GM19025 (cell line): ENCODE results near the gene OR10P1.
A peak's percentile ranks its signal among the peaks of the same experiment; 100 is the strongest.
"Not testable (repeated sequence)": the region's sequence is repeated elsewhere in the genome, so short reads cannot be mapped to it uniquely, and the experiment has no call there.

Experiments used
- ATAC-seq: cut with Tn5 transposase; IDR thresholded peaks from one replicate; pipeline ENCODE4 v1.9.1; 2021; ENCODE audit warnings: mild to moderate bottlenecking, low read depth, moderate library complexity; ENCODE audit not compliant: unreplicated experiment

Gene OR10P1, protein sequence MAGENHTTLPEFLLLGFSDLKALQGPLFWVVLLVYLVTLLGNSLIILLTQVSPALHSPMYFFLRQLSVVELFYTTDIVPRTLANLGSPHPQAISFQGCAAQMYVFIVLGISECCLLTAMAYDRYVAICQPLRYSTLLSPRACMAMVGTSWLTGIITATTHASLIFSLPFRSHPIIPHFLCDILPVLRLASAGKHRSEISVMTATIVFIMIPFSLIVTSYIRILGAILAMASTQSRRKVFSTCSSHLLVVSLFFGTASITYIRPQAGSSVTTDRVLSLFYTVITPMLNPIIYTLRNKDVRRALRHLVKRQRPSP

DNA sequence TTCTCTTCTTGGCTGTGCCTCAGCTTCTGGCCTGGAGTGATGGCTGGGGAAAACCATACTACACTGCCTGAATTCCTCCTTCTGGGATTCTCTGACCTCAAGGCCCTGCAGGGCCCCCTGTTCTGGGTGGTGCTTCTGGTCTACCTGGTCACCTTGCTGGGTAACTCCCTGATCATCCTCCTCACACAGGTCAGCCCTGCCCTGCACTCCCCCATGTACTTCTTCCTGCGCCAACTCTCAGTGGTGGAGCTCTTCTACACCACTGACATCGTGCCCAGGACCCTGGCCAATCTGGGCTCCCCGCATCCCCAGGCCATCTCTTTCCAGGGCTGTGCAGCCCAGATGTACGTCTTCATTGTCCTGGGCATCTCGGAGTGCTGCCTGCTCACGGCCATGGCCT is at the start of gene OR10P1:
TSS of gene OR10P1 (plus strand) at position 40 of the 400 bp plus-strand sequence. CDS start at position 40, 0 bp downstream.
- ATAC-seq, result no peak

DNA sequence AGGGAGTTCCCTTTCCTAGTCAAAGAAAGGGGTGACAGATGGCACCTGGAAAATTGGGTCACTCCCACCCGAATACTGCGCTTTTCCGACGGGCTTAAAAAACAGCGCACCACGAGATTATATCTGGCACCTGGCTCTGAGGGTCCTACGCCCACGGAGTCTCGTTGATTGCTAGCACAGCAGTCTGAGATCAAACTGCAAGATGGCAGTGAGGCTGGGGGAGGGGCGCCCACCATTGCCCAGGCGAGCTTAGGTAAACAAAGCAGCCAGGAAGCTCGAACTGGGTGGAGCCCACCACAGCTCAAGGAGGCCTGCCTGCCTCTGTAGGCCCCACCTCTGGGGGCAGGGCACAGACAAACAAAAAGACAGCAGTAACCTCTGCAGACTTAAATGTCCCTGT is 46.5 kb upstream of the OR10P1 start:
- not testable (repeated sequence) for ATAC-seq

DNA sequence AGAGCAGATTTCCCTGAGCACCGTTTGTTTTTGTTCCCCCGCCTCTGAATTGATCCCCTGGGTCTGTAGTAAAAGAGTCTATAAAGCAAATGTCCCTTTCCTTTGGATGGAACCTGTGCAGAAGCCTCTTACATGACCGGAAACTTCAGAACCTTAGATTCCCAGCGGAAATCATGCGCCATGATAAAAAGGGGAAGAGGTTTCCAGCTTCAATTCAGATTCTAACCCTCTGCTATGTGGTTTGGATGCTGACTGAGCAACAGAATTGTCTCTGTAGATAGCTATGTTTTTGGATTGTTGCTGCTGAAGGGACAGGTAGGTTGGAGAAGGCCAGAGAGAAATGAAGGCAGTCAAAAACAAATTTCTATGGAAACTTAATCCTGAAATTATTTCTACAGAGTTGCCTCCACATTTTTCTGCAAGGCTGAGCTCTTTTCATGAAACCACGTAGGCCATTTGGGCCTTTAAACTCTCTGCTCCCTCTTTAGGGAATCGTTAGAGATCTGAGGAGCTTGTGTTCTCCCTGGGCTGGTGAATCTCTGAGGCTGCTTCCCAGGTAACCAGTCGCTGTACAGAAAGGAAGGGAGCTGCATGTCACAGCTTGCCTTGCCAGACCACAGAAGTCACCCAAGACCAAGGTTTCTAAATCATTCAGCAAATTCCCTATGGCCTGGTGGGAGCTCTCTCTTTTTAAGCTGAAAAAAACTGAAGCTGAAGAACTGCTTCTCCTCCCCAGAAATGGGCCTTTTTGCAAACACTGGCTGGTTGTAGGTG is 28.7 kb upstream of the OR10P1 start:
- no peak for ATAC-seq

DNA sequence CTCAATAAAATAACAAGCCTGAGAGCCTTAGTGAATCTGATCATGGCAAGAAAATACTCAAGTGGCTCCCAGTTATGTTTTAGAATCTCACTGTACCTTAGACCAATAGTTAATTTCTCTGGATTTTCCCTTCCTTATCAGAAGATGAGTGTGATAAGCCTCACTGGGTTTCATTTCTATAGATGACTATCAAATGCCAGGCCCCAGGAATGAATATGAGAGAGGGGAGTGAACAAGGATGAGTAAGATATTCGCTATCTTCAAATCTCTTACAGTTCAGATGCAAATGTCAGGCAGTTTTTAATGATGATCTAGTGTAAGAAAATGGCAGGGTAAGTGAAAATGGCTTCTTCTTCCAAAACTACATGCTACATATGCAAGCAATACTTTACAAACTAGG is 26.1 kb upstream of the OR10P1 start:
- no peak for ATAC-seq

DNA sequence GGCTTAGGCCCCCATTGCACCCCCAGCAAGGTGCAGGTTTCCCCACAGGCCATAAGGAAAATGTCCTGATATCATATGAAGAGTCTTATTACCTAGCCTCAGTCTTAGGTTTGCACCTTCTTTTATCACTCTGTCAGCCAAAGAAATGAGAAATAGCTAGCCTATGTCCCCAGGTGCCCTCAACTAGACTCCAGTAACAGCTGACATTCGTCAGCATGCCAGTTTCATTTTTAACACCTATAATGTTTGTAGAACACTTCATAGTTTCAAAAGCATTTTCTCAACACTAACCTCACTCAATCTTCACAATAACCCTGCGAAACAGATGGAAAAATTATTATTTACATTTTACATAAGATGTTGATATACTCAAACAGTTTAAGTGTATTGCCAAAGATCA is 24.0 kb upstream of the OR10P1 start:
- ATAC-seq, result no peak

DNA sequence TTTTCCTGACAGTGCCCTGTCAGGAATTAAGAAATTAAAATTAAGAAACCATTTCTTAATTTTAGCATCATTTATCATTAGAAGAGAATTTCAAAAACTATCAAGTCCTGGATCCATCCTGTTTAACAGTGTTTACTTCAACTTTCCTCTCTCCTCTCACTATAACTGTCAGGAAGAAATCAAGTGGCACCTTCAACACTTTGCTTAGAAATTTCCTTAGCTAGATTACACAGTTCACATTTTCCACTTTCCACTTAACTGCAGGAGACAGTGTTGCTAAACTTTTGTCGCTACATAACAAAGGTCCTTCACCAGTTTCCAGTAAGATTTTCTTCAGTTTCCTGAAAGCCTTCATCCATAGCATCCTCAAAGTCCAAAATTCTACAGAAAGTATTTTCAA is 21.9 kb upstream of the OR10P1 start:
- no peak for ATAC-seq

DNA sequence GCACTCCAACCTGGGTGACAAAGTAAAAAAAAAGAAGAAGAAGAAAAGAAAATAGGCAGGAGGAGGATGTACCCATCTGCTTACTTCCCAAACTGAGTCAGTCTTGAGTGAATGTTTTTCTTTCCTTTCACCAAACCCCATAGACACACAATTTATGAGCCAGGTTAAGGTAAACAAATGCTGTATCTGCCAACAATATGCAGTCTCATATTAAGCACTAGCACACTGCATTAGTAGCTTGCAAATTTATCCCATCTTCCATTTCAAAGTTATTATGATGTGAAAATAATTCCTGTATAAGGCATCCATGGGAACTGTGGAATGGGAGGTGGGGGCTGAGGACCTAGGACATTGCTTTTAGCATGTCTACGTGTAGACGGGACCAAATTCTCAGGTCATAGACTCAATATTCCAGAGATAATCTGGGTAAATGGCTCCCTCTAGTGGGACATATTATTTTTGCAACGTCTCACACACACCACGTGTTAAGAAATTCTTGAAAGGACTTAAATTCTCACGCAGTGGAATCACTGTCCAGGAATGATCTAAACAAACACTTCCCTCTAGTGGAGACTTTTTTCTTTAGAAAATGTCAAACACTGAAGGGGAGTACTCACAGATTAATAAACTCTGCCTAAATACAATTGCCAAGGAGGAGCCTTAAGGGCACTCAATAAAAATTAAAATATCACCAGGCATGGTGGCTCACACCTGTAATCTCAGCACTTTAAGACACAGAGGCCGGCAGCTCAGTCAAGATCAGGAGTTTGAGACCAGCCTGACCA is 17.1 kb upstream of the OR10P1 start:
- peak; percentile 55 for ATAC-seq

DNA sequence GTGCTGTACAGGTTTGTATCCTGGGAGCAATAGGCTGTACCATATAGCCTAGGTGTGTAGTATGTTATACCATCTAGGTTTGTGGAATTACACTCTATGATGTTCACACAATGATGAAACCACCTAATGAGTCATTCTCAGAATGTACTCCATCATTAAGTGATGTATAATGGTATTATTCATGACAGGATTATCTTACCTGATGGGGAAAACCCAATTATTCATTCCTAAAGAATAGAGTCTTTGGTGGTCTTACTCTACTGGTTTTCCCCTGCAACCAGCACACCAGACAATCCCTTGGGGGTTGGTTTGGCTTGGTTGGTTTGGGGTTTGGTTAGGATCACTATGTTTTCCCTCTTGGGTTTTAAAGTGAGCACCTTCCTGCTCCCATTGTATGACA is 12.6 kb upstream of the OR10P1 start:
- ATAC-seq, result peak; percentile 71

DNA sequence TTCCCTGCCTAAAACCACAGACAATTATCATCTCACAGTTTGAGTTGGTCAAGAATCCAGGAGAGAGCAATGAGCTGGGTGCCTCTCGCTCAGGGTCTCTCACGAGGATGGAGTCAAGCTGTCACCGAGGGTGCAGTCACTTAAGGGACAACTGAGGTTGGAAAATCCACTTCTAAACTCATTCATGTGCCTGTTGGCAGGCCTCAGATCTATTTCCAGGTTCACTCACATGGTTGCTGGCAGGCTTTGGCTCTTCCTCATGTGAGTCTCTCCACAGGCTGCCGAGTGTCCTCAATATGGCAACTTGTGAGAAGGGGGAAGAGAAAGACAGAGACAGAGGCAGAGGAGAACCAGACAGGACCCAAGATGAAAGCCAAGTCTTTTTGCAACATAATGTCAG is 10.5 kb upstream of the OR10P1 start:
- ATAC-seq, result no peak

DNA sequence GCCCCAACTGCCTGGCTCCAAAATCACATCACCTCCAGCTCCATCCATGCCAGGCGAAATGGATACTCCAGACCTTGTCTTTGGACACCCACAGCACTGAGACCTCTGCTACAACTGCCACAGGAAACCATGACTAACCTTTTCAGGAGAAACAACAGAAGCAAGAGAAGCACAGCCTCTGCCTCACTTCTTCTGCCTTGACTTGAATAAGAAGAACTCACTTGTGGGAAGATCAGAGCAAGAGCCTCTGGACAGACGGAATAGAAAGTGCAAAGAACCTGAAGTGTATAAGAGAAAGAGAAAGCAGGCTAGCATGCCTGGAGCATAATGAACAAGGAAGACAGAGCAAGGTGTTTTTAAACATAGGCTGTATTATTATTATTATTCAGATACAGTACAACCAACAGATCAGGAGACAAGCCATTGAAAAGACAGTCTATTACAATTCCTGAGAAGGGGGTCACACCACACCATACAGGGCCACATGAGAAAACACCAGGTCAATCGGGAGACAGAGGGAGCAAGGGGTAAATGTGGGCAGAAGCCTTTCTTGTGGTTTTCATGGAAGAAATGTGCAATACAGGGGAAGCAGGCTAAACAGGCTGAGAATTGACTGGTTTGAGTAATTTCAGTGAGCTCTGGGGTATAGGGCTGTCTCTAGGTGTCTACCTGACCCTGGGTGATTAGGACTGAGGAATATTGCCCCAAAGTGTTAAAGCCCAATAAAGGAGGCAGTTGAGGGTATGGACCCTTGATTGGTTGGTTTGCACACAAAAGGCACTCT is 7.4 kb upstream of the OR10P1 start:
- ATAC-seq, result no peak

DNA sequence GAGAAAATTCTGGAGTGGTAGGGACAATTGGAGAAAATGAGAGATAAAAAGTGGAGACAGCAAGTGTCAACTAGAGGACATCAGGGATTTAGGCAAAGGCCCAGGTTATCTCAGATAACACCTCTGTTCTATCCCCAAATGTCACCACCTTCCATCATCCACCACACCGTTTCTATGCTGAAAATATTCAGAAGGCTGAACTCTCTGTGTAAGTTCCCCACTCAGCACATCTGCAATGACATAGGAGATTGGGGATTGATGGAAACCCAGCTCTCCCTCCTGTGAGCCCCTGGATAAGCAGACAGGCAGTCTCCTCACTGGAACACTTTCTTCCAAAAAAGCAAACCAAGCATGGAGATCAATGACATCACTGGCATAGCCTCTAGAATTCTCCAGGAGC is 5.6 kb upstream of the OR10P1 start:
- ATAC-seq, result no peak

DNA sequence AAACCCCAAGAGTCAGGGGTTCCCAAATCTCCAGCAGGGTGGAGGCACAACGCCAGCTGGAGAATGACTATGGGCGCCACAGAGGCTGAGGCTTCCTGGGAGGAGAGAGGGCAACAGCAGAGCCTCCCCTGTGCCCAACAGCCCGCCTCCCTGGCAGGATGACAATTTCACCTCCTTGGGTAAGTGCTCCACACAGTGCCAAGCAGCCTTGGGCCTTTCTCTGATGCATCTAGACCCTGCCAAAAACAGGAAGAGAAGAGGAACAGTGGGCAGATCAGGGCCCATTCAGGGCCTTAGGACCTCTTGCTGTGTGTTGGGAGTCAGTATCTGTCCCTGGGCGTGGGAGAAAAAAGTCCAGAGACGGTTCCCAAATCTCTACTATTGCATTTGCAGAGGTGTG is 5.0 kb upstream of the OR10P1 start:
- ATAC-seq, result no peak

DNA sequence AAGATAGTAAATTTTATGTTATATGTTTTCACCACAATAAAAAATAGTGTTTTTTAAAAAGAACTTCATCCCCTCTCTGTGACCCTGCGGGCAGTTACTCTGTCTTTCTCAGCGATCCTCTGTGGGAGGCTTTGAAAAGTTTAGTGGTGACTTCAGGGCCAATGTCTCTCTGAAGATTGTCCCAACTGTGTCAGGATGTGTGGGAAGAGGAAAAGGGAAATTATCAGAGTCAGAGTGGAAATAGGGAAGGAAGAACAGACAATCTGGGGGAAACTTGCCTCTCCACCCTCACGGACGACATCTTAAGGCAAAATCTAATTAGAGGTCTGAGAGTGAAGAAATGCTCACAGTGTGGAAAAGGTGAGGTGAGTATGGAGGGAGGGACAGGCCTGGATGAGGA is 3.5 kb upstream of the OR10P1 start:
- ATAC-seq, result no peak

DNA sequence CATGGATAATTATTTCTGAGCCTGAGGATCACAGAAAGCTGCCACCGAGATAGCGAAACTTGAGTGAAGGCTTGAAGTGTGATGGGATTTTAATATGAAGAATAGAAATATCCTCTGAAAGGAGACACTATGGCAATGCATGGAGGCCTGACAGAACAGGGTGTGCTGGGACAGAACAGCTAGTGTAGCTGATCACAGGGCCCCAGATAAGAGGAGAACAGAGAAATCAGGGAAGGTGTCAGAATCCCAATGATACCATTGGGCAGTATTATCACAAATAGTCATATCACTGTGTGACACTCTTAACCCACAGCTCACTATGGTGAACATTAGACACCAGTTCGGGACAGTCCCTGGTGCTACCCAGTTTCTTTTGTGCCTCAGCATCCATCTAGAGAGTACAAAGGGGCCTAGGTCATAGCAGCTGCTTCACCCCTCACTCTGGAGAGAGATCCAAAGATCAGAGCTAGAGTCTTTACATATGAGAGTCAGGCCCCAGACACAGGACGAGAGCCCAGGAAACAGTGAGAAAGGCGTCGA is 506 bp upstream of the OR10P1 start:
- no peak for ATAC-seq

DNA sequence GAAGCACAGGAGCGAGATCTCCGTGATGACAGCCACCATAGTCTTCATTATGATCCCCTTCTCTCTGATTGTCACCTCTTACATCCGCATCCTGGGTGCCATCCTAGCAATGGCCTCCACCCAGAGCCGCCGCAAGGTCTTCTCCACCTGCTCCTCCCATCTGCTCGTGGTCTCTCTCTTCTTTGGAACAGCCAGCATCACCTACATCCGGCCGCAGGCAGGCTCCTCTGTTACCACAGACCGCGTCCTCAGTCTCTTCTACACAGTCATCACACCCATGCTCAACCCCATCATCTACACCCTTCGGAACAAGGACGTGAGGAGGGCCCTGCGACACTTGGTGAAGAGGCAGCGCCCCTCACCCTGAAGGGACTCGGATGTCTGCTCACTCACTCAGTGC is 775 bp downstream of the OR10P1 start:
- ATAC-seq, result no peak

DNA sequence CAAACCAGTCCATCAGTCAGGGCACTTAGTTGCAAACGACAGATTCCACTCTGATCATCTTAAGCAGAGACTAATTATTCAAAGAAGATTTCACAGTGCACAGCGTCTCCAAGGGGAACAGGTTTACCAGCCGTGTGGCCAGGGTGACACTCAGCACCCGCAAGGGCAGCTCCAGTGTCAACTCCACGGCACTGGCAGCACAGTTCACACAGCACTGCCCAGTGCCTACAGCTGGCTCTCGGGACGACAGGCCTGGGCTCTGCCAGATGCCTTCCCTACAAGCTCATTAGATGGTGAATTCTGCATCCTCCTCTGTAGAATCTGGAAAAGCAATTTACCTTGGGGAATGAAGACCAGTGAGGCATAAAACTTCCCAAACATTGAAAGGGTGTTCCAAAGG is 4.9 kb downstream of the OR10P1 start:
- no peak for ATAC-seq

DNA sequence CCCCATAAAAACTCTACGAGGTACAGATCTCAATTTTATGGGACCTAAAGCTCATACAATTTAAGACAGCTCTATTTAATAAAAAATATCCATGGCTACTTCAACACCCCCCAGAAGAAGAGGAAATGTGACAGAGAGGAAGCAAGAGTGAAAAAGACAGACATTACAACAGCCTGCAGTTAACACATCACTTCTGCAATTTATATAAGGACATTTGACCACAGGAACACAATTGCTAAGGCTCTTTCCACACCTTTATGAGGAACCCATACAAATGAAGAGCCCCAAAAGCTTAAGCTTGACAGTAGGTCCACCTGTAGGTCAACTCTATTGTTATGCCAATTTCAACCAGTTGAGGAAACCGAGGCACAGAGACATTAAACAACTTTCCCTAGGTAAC is 5.6 kb downstream of the OR10P1 start:
- ATAC-seq, result no peak

DNA sequence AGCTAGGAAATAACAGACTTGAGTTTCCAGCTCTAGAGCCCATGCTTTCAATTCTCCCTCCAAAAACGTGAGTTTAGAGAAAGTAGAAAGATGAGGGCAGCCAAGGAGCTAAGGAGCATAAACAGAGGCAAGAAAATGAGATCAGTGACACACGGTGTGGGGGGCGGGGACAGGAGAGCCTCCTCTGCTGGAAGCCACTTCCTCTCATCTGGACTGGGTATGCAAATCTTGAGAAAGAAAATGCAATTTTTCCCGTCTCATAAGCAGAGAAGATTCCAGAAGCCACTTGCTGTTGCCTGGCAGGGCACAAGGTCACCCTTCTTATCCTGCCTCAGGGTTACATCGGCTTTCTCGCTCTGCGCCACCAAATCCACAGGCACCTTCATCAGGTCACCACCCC is 6.0 kb downstream of the OR10P1 start:
- ATAC-seq, result no peak

DNA sequence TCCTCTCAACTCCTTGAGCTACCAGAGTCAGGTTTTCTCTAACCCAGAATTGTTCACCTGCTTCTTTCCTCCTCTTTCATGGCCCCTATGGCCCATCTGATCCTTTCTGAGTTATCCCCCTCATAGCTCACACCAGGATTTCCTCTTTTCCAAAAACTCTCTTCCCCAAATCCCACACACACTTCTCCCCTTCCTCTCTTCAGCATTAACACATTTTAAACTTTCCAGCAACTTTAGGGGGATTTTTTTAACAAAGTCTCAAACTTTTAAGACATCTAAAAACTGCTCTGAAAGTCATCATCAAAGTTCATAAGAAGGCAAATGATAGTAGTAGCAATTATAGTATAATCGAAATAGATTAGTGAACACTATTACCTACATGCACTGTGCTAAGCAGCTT is 7.9 kb downstream of the OR10P1 start:
- no peak for ATAC-seq

DNA sequence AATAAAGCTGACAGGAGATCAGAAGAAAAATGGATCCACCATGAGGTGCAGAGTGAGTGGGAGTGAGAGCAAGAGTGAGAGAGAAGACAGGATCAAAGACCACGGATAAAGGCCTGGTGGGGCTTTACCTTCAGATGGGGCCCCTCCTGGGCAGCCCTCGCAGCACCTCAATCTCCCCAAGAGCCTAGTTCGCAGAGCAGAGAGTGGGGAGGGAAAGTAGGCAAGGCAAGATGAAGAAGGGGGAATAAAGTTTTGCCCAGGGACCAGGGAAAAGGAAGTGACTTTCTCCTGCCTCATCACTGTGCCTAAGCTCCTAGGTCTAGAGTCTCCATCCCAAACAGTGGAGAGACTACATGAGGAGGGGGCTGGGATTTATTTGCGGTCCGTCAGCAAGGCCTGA is 10.3 kb downstream of the OR10P1 start:
- ATAC-seq, result no peak
